ENCODE measurements around the gene SLC22A15. TPM values are rescaled to one million over a fixed set of nuclear protein-coding genes. Genes with fewer than 3 reads are reported as not detected.

The SLC22A15 gene
- polyA plus RNA-seq, 1 experiment: not detected

- no peak for DNase-seq (ENCODE audit: low read depth, low spot score)
- peak overlapping the region; percentile 22 for H3K27ac ChIP-seq (ENCODE audit: low read depth, low read length)
- POLR2A ChIA-PET: no interaction called here
Measured at GRCh38 chr1:116067566-116067890, 91.2 kb downstream of the SLC22A15 start.

GRCh38 chr1:116075575-116075974 is 99.3 kb downstream of the SLC22A15 start:
- no peak for DNase-seq (ENCODE audit: low read depth, low spot score)
- POLR2A ChIA-PET: no interaction called here
- Histone ChIP-seq H3K27me3 (ENCODE audit: control insufficient read depth, insufficient read depth, low read length) (no peaks in the 10 kb centered on the region), H3K9me3 (ENCODE audit: control insufficient read depth, insufficient read depth, low read length) (no peaks in the 10 kb centered on the region), H3K27ac (ENCODE audit: low read depth, low read length) (no peak overlapping the region), H3K4me3 (ENCODE audit: low read depth, low read length) (no peak overlapping the region)
- CTCF ChIA-PET: no interaction called here
- no peak for TF ChIP-seq CTCF (IDR thresholded peaks at IDR 0.05; ENCODE audit: low read depth, low read length)

More at GRCh38 chr1:116067566-116067890, 91.2 kb downstream of the SLC22A15 start:
- Histone ChIP-seq H3K9me3 (ENCODE audit: control insufficient read depth, insufficient read depth, low read length) (no peaks in the 10 kb centered on the region), H3K27me3 (ENCODE audit: control insufficient read depth, insufficient read depth, low read length) (no peaks in the 10 kb centered on the region), H3K4me3 (ENCODE audit: low read depth, low read length) (no peak overlapping the region)
- CTCF ChIA-PET: interaction anchor here (1.4 kb wide), 1 partner anchor 418 kb away, joined by 3 read pairs; no protein-coding TSS in a partner anchor
- TF ChIP-seq CTCF (IDR thresholded peaks at IDR 0.05; ENCODE audit: low read depth, low read length): no peak

GRCh38 chr1:116075990-116076389 is 99.7 kb downstream of the SLC22A15 start:
- Histone ChIP-seq H3K4me3 (ENCODE audit: low read depth, low read length) (no peak overlapping the region), H3K27me3 (ENCODE audit: control insufficient read depth, insufficient read depth, low read length) (no peaks in the 10 kb centered on the region), H3K9me3 (ENCODE audit: control insufficient read depth, insufficient read depth, low read length) (no peaks in the 10 kb centered on the region), H3K27ac (ENCODE audit: low read depth, low read length) (no peak overlapping the region)
- no peak for DNase-seq (ENCODE audit: low read depth, low spot score)
- no peak for TF ChIP-seq CTCF (IDR thresholded peaks at IDR 0.05; ENCODE audit: low read depth, low read length)
- POLR2A ChIA-PET: no interaction called here
- CTCF ChIA-PET: no interaction called here

GRCh38 chr1:116076831-116077230 is 100.5 kb downstream of the SLC22A15 start:
- no peaks in the 10 kb centered on the region for H3K9me3 ChIP-seq (ENCODE audit: control insufficient read depth, insufficient read depth, low read length)
- no peak overlapping the region for H3K4me3 ChIP-seq (ENCODE audit: low read depth, low read length)
- H3K27ac ChIP-seq (ENCODE audit: low read depth, low read length): no peak overlapping the region
- POLR2A ChIA-PET: no interaction called here
- CTCF ChIA-PET: no interaction called here
- no peaks in the 10 kb centered on the region for H3K27me3 ChIP-seq (ENCODE audit: control insufficient read depth, insufficient read depth, low read length)
- TF ChIP-seq CTCF (IDR thresholded peaks at IDR 0.05; ENCODE audit: low read depth, low read length): no peak
- no peak for DNase-seq (ENCODE audit: low read depth, low spot score)

- Histone ChIP-seq H3K27ac (ENCODE audit: low read depth, low read length) (no peak overlapping the region), H3K27me3 (ENCODE audit: control insufficient read depth, insufficient read depth, low read length) (no peaks in the 10 kb centered on the region), H3K9me3 (ENCODE audit: control insufficient read depth, insufficient read depth, low read length) (no peaks in the 10 kb centered on the region), H3K4me3 (ENCODE audit: low read depth, low read length) (no peak overlapping the region)
- POLR2A ChIA-PET: no interaction called here
- no peak for TF ChIP-seq CTCF (IDR thresholded peaks at IDR 0.05; ENCODE audit: low read depth, low read length)
- no peak for DNase-seq (ENCODE audit: low read depth, low spot score)
- CTCF ChIA-PET: interaction anchor here (0.6 kb wide), 1 partner anchor 94 kb away, joined by 3 read pairs; no protein-coding TSS in a partner anchor
Measured at GRCh38 chr1:116078699-116079223, 102.4 kb downstream of the SLC22A15 start.

Measured in AG04450 (cell line).